ENCODE data around the gene NCMAP.
"Not testable (repeated sequence)": the region's sequence is repeated elsewhere in the genome, so short reads cannot be mapped to it uniquely, and the experiment has no call there.

Gene NCMAP

DNA sequence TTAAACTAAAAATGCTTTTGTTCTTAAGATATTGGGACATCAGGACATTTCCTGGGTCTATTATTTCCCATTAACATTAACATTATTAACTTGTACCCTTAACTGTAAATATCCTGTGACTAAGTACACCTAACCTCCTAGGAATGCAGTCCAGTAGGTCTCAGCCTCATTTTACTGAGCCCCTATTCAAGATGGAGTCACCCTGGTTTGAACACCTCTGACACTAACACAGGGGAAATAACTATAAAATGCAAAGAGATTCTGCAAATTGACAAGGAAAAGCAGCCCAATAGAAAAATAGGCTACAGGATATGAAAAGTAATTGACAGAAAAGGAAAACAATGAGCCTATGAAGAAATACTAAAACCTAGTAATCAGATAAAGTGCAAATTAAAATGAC is 11.6 kb upstream of the NCMAP start:
- no peak for DNase-seq

DNA sequence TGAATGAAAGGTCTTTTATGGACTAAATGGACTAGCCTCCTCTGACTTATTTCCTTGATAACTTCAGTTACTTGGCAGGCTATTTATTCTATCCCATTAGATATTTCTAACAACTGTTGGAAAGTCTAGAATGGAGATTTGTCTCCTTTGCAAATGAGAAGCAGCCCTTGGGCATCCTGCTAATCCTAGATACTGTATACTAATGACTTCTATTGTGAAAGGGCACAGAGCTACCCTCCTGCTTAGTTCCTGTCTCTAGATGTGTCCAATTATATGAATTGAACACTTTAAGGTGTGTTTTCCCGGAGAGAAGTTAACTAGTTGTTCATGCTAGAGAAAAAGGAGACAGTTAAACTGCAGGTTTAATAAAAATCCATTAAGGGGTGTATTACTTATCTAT is 10.2 kb upstream of the NCMAP start:
- DNase-seq: no peak

DNA sequence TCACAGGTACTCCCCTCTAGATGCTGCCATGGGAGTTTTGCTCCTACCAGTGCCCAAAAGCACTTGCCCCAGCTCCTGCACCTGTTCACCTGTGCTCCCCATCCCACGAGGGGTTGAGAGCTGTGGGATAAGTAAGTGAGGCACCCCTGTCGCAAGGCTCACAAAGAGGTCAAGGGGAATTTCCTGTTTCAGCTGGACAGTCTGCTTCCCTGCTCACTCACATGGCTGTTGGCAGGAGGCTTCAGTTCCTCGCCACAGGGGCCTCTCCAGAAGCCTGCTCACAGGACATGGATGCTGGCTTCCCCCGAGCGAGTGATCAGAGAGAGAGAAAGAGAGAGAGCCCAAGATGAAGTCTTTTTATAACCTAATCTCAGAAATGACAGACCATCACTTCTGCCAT is 8.7 kb upstream of the NCMAP start:
- DNase-seq: no peak

GRCh38 chr1:24548070-24548469 is 7.8 kb upstream of the NCMAP start:
- no peak for DNase-seq

- not testable (repeated sequence) for DNase-seq
Observed at GRCh38 chr1:24549210-24549609, 6.7 kb upstream of the NCMAP start.

DNA sequence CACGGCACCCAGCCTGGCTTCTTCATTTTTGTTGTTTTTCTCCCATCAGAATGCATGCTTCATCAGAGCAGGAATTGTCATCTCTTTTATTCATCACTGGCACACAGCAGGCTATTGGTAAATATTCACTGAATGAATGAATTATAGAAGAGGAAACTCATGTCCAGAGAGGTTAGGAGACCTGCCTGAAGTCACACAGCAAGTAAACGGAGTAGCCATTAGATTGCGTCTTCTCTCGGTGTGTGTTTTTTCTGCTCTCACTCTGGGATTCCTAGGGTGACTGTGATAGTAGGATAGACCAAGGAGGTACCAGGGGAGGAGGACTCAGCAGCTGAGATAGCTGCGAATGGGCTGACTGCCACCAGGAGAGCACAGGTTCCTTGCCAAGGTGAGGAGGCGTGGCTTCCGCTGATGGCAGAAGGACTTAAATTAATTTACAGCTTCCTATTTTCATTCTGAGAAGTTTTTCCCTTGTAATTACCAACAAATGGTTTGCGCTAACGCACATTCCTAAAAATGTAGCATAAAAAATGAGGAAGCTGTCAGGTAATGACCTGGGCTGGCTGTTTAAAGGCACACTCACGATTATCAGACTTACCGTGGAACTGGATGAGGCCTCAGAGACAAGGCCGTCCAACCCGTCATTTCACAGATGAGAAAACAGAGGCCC is 4.5 kb upstream of the NCMAP start:
- no peak for DNase-seq

GRCh38 chr1:24551960-24552571 is 3.8 kb upstream of the NCMAP start:
- DNase-seq: no peak

DNA sequence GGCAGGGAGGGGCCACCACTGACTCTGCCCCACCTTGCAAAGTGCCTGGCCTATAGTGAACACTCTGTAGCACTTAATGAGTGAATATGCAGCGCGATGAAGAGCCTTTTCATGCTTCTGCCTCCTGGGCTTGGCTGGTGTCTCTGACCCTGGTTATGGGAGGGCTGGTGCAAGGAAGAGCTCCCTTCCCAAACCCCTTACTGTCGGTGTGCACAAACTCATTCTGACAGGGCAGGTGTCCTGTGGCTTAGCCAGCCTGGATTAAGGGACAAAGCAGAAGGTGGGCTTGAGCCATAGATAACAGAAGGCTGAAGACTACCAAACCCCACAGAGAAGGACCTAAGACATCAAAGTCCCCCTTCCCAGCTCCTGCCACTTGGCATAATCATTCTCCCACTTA is 2.0 kb upstream of the NCMAP start:
- DNase-seq: no peak

- no peak for DNase-seq
Observed at GRCh38 chr1:24554714-24555113, 1.2 kb upstream of the NCMAP start.

- DNase-seq: no peak
Observed at GRCh38 chr1:24556414-24556795, 518 bp downstream of the NCMAP start.

GRCh38 chr1:24557220-24557619 is 1.3 kb downstream of the NCMAP start:
- DNase-seq: no peak

- no peak for DNase-seq
Observed at GRCh38 chr1:24557711-24558131, 1.8 kb downstream of the NCMAP start.

DNA sequence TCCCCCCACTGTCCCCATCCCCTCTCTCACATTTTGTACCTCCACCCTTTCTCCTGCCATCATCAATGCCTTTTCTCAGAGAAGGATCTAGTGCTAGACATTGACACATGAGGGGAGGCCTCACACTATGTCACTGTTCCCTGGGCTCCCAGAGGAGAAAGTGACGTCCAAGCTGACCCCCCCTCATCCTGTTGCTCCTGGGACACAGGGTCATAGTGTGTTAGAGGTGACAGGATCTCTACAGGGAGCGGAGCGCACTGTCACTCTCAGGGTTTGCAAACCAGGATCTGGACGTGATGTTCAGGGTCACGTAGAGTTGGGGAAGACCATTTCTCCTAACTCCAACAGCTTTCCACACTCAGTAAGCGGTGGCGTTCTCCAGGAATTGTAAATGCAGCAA is 2.6 kb downstream of the NCMAP start:
- no peak for DNase-seq

- DNase-seq: no peak
Observed at GRCh38 chr1:24558902-24559791, 3.3 kb downstream of the NCMAP start.

DNA sequence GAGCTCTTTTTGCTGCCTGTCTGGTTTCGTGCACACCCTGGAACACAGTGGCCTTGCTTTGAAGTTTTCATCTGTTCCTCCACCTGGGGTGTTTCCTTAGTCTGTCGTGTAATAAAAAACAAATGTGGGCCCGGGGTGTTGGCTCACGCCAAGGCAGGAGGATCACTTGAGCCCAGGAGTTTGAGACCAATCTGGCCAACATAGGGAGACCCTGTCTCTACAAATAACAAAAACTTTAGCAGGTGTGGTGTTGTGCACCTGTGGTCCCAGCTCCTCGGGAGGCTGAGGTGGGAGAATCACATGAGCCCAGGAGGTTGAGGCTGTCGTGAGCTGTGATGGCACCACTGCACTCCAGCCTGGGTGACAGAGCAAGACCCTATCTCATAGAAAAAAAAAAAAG is 4.5 kb downstream of the NCMAP start:
- no peak for DNase-seq

DNA sequence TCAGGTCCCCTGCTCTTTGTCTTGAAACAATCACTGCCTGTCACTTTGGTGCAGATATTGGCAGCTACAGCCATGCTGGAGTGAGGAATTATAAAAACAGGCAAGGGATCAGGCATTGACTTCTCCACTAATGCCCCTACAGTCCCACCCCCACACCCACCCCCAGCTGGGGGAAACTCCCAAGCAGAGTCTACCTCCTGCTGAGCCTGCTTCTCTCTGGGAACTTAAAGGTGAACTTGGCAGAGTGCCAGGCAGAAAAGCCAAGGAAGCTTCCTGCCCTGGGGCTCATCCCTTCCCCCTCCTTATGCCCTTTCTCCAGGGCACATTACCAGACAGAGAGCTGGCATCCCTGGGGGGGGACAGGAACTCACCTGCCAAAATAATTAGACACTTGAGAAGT is 6.7 kb downstream of the NCMAP start:
- DNase-seq: peak; percentile 67

DNA sequence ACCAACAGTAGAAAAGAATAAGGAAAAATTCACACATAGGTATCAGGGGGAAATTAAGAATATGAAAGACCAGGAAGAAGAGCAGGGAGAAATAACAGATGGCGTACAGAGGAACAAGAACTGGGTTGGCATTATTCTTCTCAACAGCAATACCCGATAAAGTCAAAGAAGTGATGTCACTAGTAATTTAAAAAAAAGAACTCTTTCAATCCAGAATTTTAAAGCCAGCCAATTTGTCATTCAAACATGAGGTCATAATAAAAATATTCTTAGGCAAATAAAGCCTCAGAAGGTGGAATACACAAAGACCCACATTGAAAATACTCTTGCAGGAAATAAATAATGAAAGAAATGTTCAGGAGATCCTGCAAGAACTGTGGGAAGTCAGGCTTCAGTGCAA is 8.8 kb downstream of the NCMAP start:
- DNase-seq: no peak

GRCh38 chr1:24566236-24566867 is 10.5 kb downstream of the NCMAP start:
- no peak for DNase-seq

- DNase-seq: no peak
Observed at GRCh38 chr1:24567792-24568388, 12.0 kb downstream of the NCMAP start.

GRCh38 chr1:24568475-24568874 is 12.6 kb downstream of the NCMAP start:
- DNase-seq: no peak

DNA sequence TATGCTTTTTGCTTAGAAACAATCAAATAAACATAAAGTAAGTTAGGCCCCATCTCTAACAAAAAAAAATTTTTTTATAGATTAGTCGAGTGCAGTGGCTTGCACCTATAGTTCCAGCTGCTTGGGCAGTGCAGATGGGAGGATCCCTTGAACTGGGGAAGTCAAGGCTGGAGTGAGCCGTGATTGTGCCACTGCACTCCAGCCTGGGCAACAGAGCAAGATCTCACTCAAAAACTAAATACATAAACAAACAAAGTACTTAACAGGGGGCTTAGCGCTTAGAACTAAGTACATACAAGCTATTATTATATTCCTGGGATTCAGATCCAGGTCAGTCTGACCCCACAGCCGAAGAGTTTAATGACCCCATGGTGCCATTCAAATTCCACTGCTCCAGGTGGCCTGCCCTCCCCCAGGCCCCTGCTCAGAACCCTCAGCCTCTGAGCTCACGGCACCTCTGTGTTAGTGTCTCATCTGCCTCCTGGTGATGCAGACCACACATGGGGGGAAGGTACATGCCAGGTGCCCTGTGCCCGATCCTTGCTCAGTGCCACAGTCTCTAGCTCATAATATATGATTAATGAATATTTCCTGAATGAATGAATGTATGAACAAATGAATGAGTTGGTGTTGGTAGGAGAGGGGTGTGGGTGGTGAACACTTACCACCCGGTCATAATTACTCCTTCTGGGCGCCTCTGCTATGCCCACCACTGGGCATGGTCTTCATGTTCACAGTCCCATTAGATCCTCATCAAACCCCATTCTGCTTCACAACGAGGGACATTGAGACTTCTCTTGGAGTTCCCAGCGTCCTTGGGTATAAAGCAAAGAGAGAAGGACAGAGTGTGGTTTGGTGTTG is 14.6 kb downstream of the NCMAP start:
- no peak for DNase-seq

DNA sequence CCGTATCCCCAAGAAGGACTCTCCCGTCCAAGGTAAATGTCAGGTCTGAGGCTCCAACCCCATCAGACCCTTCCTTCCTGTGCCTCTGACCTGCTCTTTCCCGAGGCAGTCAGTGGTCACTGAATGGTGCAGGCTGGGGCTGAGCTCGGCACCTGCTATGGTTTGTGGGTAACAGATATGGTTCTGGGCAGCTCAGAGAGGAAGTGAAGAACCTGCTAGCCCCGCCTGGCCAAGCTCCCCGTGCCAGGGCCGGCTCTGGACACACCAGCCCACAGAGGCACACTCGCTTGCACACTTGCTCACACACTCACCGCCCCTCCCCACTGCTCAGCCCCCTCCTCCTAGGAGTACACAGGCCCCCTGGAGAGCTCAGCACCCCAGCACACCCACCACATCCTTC is 16.4 kb downstream of the NCMAP start:
- DNase-seq: no peak

All from DMS79 treated with DMSO at 0.1 percent for 48 hours (cell line).